Naive B cell (primary cell): ENCODE measurements around the gene FBRSL1. TPM values are rescaled to one million over a fixed set of nuclear protein-coding genes. Genes with fewer than 3 reads are reported as not detected.
A peak's percentile ranks its signal among the peaks of the same experiment; 100 is the strongest.

ENCODE experiments used
- ATAC-seq, 2 donors: fragments of 150-1000 bp; cut with Tn5 transposase; 2 replicates each; pipeline ENCODE4 v1.10.0; 2021; ENCODE audit warnings: low read depth in 2 of 2, mild to moderate bottlenecking in 2 of 2, moderate library complexity in 2 of 2
- DNase-seq: peaks from one replicate; pipeline ENCODE4 v3.0.0; 2022
- H3K27ac Mint-ChIP-seq, 6 donors: one replicate each; pipeline ENCODE4 v1.8.0; 2020 to 2022; ENCODE audit warnings: mild to moderate bottlenecking in 6 of 6, mixed read lengths in 6 of 6, moderate library complexity in 5 of 6, inconsistent platforms in 2 of 6
- H3K27me3 Mint-ChIP-seq, 3 donors: one replicate each; pipeline ENCODE4 v1.8.0; 2021 to 2022; ENCODE audit warnings: mixed read lengths in 3 of 3, mild to moderate bottlenecking in 1 of 3
- H3K36me3 Mint-ChIP-seq, 2 donors: one replicate each; pipeline ENCODE4 v1.8.0; 2020 to 2022; ENCODE audit warnings: mixed read lengths in 2 of 2, inconsistent platforms in 1 of 2, mild to moderate bottlenecking in 1 of 2
- H3K4me1 Mint-ChIP-seq, 3 donors: one replicate each; pipeline ENCODE4 v1.8.0; 2020 to 2022; ENCODE audit warnings: mixed read lengths in 3 of 3, inconsistent platforms in 1 of 3, mild to moderate bottlenecking in 1 of 3, moderate library complexity in 1 of 3
- H3K4me3 Mint-ChIP-seq, 8 donors: one replicate each; pipeline ENCODE4 v1.8.0; 2020 to 2022; ENCODE audit warnings: mild to moderate bottlenecking in 8 of 8, mixed read lengths in 8 of 8, moderate library complexity in 8 of 8, inconsistent platforms in 2 of 8
- H3K9me3 Mint-ChIP-seq, 7 donors: one replicate each; pipeline ENCODE4 v1.8.0; 2020 to 2022; ENCODE audit warnings: mixed read lengths in 7 of 7, mild to moderate bottlenecking in 5 of 7, inconsistent platforms in 2 of 7, moderate library complexity in 1 of 7
- polyA plus RNA-seq, 6 donors: library from polyadenylated mRNA; unstranded; fragments of 300-500 nt; fragmentation: Illumina TruSeq; gene quantifications; one replicate each; pipeline ENCODE4 v1.2.3, GENCODE V29; 2021; ENCODE audit warnings: low read depth in 6 of 6

FBRSL1 gene
- polyA plus RNA-seq, 6 donors from 2014 or later: 0.60 to 5.8 (median 2.9) TPM

GRCh38 chr12:132520421-132521199 lies 30.7 kb downstream of the FBRSL1 start:
- H3K9me3 Mint-ChIP-seq: peaks cover 2 to 11% (median 9%) of the 10 kb centered on the region in 7 donors
- H3K4me1 Mint-ChIP-seq: peaks cover 16 to 54% (median 32%) of the 10 kb centered on the region in 3 donors
- H3K4me3 Mint-ChIP-seq: no peak overlapping the region
- DNase-seq (no peak), ATAC-seq (no peak)
- peak overlapping the region in 1 of 6 donors; percentile 77 for H3K27ac Mint-ChIP-seq
- H3K36me3 Mint-ChIP-seq: peaks cover 15 to 31% of the 10 kb centered on the region in 2 donors
- no peaks in the 10 kb centered on the region for H3K27me3 Mint-ChIP-seq

GRCh38 chr12:132521200-132521580 lies 31.2 kb downstream of the FBRSL1 start:
- H3K4me3 Mint-ChIP-seq: peak overlapping the region in 1 of 8 donors; percentile 24
- peaks cover 0 to 11% (median 4%) of the 10 kb centered on the region in 7 donors for H3K9me3 Mint-ChIP-seq
- no peak for ATAC-seq

GRCh38 chr12:132521712-132522292 lies 31.9 kb downstream of the FBRSL1 start:
- no peak for ATAC-seq
- peak overlapping the region in 3 of 6 donors; percentile 54 to 90 (median 79) for H3K27ac Mint-ChIP-seq

More at GRCh38 chr12:132521200-132521580, 31.2 kb downstream of the FBRSL1 start:
- Mint-ChIP-seq H3K36me3 (peaks cover 11 to 26% of the 10 kb centered on the region in 2 donors), H3K27ac (peak overlapping the region in 1 of 6 donors; percentile 54), H3K27me3 (no peaks in the 10 kb centered on the region), H3K4me1 (peaks cover 16 to 54% (median 32%) of the 10 kb centered on the region in 3 donors)
- DNase-seq: no peak

GRCh38 chr12:132522592-132523380 lies 32.8 kb downstream of the FBRSL1 start:
- Mint-ChIP-seq H3K9me3 (peaks cover 0 to 11% (median 4%) of the 10 kb centered on the region in 7 donors), H3K36me3 (peaks cover 11 to 18% of the 10 kb centered on the region in 2 donors), H3K27me3 (no peaks in the 10 kb centered on the region), H3K4me3 (peak overlapping the region in 1 of 8 donors; percentile 41), H3K4me1 (peaks cover 16 to 48% (median 28%) of the 10 kb centered on the region in 3 donors), H3K27ac (peak overlapping the region in 1 of 6 donors; percentile 32)
- ATAC-seq (no peak), DNase-seq (no peak)

More at GRCh38 chr12:132521712-132522292, 31.9 kb downstream of the FBRSL1 start:
- Mint-ChIP-seq H3K4me3 (peak overlapping the region in 1 of 8 donors; percentile 24), H3K27me3 (no peaks in the 10 kb centered on the region), H3K4me1 (peaks cover 16 to 54% (median 32%) of the 10 kb centered on the region in 3 donors), H3K36me3 (peaks cover 11 to 26% of the 10 kb centered on the region in 2 donors), H3K9me3 (peaks cover 0 to 11% (median 4%) of the 10 kb centered on the region in 7 donors)
- no peak for DNase-seq

GRCh38 chr12:132523576-132524331 lies 33.8 kb downstream of the FBRSL1 start:
- ATAC-seq (peak; percentile 79 to 87), DNase-seq (peak; percentile 70)
- Mint-ChIP-seq H3K4me3 (no peak overlapping the region), H3K27ac (peak overlapping the region in 2 of 6 donors; percentile 39 to 76), H3K36me3 (peaks cover 3 to 8% of the 10 kb centered on the region in 2 donors), H3K4me1 (peaks cover 10 to 39% (median 20%) of the 10 kb centered on the region in 3 donors), H3K27me3 (no peaks in the 10 kb centered on the region), H3K9me3 (peaks cover 0 to 4% (median 2%) of the 10 kb centered on the region in 7 donors)

GRCh38 chr12:132524405-132524804 lies 34.5 kb downstream of the FBRSL1 start:
- Mint-ChIP-seq H3K4me1 (peaks cover 10 to 32% (median 14%) of the 10 kb centered on the region in 3 donors), H3K36me3 (peaks cover 0 to 1% of the 10 kb centered on the region in 2 donors), H3K9me3 (no peaks in the 10 kb centered on the region), H3K4me3 (no peak overlapping the region), H3K27me3 (no peaks in the 10 kb centered on the region), H3K27ac (no peak overlapping the region)
- no peak for ATAC-seq
- DNase-seq: no peak

GRCh38 chr12:132525011-132525832 lies 35.3 kb downstream of the FBRSL1 start:
- Mint-ChIP-seq H3K9me3 (no peaks in the 10 kb centered on the region), H3K27me3 (no peaks in the 10 kb centered on the region), H3K27ac (no peak overlapping the region), H3K4me3 (peak overlapping the region in 2 of 8 donors; percentile 37 to 70), H3K36me3 (no peaks in the 10 kb centered on the region), H3K4me1 (peaks cover 9 to 34% (median 16%) of the 10 kb centered on the region in 3 donors)
- ATAC-seq: no peak
- no peak for DNase-seq

- Mint-ChIP-seq H3K4me3 (no peak overlapping the region), H3K27me3 (no peaks in the 10 kb centered on the region), H3K4me1 (peaks cover 7 to 31% (median 15%) of the 10 kb centered on the region in 3 donors), H3K36me3 (no peaks in the 10 kb centered on the region), H3K27ac (peak overlapping the region in 1 of 6 donors; percentile 69), H3K9me3 (no peaks in the 10 kb centered on the region)
- ATAC-seq (no peak), DNase-seq (no peak)
These were observed 36.0 kb downstream of the FBRSL1 start for GRCh38 chr12:132525833-132526455.

- H3K4me1 Mint-ChIP-seq: peaks cover 8 to 22% (median 11%) of the 10 kb centered on the region in 3 donors
- ATAC-seq: no peak
- H3K36me3 Mint-ChIP-seq: no peaks in the 10 kb centered on the region
- H3K4me3 Mint-ChIP-seq: no peak overlapping the region
- no peak overlapping the region for H3K27ac Mint-ChIP-seq
- no peaks in the 10 kb centered on the region for H3K27me3 Mint-ChIP-seq
- no peaks in the 10 kb centered on the region for H3K9me3 Mint-ChIP-seq
- DNase-seq: no peak
These were observed 37.4 kb downstream of the FBRSL1 start for GRCh38 chr12:132527186-132527882.

- Mint-ChIP-seq H3K4me3 (no peak overlapping the region), H3K27me3 (no peaks in the 10 kb centered on the region), H3K27ac (no peak overlapping the region), H3K36me3 (no peaks in the 10 kb centered on the region), H3K4me1 (peaks cover 8 to 20% (median 11%) of the 10 kb centered on the region in 3 donors), H3K9me3 (no peaks in the 10 kb centered on the region)
- no peak for ATAC-seq
- DNase-seq: no peak
These were observed 37.9 kb downstream of the FBRSL1 start for GRCh38 chr12:132527883-132528264.

- DNase-seq (no peak), ATAC-seq (no peak)
- Mint-ChIP-seq H3K9me3 (no peaks in the 10 kb centered on the region), H3K27ac (peak overlapping the region in 1 of 6 donors; percentile 82), H3K4me1 (peaks cover 6 to 13% (median 13%) of the 10 kb centered on the region in 3 donors), H3K4me3 (no peak overlapping the region), H3K36me3 (no peaks in the 10 kb centered on the region), H3K27me3 (no peaks in the 10 kb centered on the region)
These were observed 38.7 kb downstream of the FBRSL1 start for GRCh38 chr12:132528564-132529106.
